Sigmoid colon (tissue), 7 donors: ENCODE results near the gene TRIM66. TPM values are rescaled to one million over a fixed set of nuclear protein-coding genes. Genes with fewer than 3 reads are reported as not detected.

Experiments used
- DNase-seq: peaks from one replicate; pipeline ENCODE4 v3.0.0-alpha.2; 2019
- H3K27ac ChIP-seq, 4 donors: fragments of 200-600 bp; sonication (generic); one replicate each; pipeline ENCODE4 v1.5.1; 2016 to 2019; ENCODE audit warnings: mild to moderate bottlenecking in 1 of 4
- H3K27me3 ChIP-seq, 3 donors: fragments of 200-600 bp; sonication (generic); one replicate each; pipeline ENCODE4 v1.5.1; 2019; ENCODE audit warnings: mild to moderate bottlenecking in 1 of 3
- H3K36me3 ChIP-seq, 4 donors: fragments of 200-600 bp; sonication (generic); one replicate each; pipeline ENCODE4 v1.5.1; 2016 to 2019
- H3K4me1 ChIP-seq, 4 donors: fragments of 200-600 bp; sonication (generic); one replicate each; pipeline ENCODE4 v1.5.1; 2017 to 2019
- H3K4me3 ChIP-seq, 4 donors: fragments of 200-600 bp; sonication (generic); one replicate each; pipeline ENCODE4 v1.5.1; 2017 to 2019; ENCODE audit warnings: mild to moderate bottlenecking in 2 of 4, moderate library complexity in 1 of 4
- H3K9me3 ChIP-seq, 4 donors: fragments of 200-600 bp in 3 of 4; sonication (generic) in 3 of 4; one replicate each; pipeline versions ENCODE4 v1.5.1 to v1.6.1; 2013 to 2019
- EP300 ChIP-seq, 4 donors: sonication (generic); formaldehyde crosslinking; IDR thresholded peaks; one replicate each; pipeline ENCODE4 v1.6.1; 2017; ENCODE audit warnings: antibody characterized with exemption in 4 of 4
- POLR2A ChIP-seq, 2 donors: fragments of 450-650 bp; IDR thresholded peaks; one replicate each; pipeline ENCODE4 v1.6.1; 2016; ENCODE audit warnings: antibody characterized with exemption in 2 of 2, mild to moderate bottlenecking in 2 of 2, moderate library complexity in 2 of 2
- POLR2AphosphoS5 ChIP-seq, 4 donors: sonication (generic); formaldehyde crosslinking; IDR thresholded peaks; one replicate each; pipeline ENCODE4 v1.6.1; 2017; ENCODE audit warnings: antibody characterized with exemption in 4 of 4
- WGBS, 2 donors: extraction: QIAGEN DNeasy Blood & Tissue Kit; methylation state at CpG; one replicate each; pipeline ENCODE4 v1.1.7; 2013; 5-methylcytosine and 5-hydroxymethylcytosine counted together
- intact Hi-C: fragments of 100-400 bp; cut with DNase I; formaldehyde crosslinking; loops from one replicate; pipeline ENCODE4 v1.15.1; 2023
- polyA plus RNA-seq, 3 donors: library from polyadenylated mRNA; stranded (reverse); fragments of 200-250 nt; gene quantifications; one replicate each; pipeline ENCODE4 v1.2.3, GENCODE V29; 2013
- total RNA-seq, 4 donors: library from RNA; depleted of rRNA; stranded (reverse); fragments of >200 nt; gene quantifications; one replicate each; pipeline ENCODE4 v1.1.0, GENCODE V29; 2016
- TF ChIP-seq, protein P1 (sequence below), 4 experiments: fragments of 450-650 bp in 3 of 4; fragments of 200-600 bp in 1 of 4; IDR thresholded peaks; one replicate each; pipeline ENCODE4 v1.5.1; 2016 to 2019; ENCODE audit warnings: antibody characterized with exemption in 4 of 4, mild to moderate bottlenecking in 3 of 4, moderate library complexity in 2 of 4
- donor health status: healthy with polysubstance abuse.
- donor health status: Bipolar disorder and iron deficiency.
- donor health status: healthy.

Gene TRIM66
- total and polyA plus RNA-seq, 7 donors, result 0.60 to 24.4 (median 2.8) TPM

GRCh38 chr11:8705146-8705545 is 22.7 kb upstream of the TRIM66 start:
- intact Hi-C loops, result no loop called here
- Histone ChIP-seq H3K9me3 (no peaks in the 10 kb centered on the region), H3K36me3 (peaks cover 20 to 71% (median 39%) of the 10 kb centered on the region in 4 donors), H3K4me3 (no peak overlapping the region), H3K27ac (peak overlapping the region; percentile 90 to 98 (median 96)), H3K27me3 (no peaks in the 10 kb centered on the region), H3K4me1 (peaks cover 4 to 89% (median 62%) of the 10 kb centered on the region in 4 donors)
- 74 to 88% methylated on average over 5 of the region's 5 CpGs for WGBS, 2 donors
- no peak for DNase-seq
- TF ChIP-seq POLR2AphosphoS5 (IDR thresholded peaks at IDR 0.05) (no peak), EP300 (IDR thresholded peaks at IDR 0.05) (no peak), POLR2A (IDR thresholded peaks at IDR 0.05) (no peak)
- TF ChIP-seq, protein P1, sequence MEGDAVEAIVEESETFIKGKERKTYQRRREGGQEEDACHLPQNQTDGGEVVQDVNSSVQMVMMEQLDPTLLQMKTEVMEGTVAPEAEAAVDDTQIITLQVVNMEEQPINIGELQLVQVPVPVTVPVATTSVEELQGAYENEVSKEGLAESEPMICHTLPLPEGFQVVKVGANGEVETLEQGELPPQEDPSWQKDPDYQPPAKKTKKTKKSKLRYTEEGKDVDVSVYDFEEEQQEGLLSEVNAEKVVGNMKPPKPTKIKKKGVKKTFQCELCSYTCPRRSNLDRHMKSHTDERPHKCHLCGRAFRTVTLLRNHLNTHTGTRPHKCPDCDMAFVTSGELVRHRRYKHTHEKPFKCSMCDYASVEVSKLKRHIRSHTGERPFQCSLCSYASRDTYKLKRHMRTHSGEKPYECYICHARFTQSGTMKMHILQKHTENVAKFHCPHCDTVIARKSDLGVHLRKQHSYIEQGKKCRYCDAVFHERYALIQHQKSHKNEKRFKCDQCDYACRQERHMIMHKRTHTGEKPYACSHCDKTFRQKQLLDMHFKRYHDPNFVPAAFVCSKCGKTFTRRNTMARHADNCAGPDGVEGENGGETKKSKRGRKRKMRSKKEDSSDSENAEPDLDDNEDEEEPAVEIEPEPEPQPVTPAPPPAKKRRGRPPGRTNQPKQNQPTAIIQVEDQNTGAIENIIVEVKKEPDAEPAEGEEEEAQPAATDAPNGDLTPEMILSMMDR (IDR thresholded peaks at IDR 0.05), result no peak

DNA sequence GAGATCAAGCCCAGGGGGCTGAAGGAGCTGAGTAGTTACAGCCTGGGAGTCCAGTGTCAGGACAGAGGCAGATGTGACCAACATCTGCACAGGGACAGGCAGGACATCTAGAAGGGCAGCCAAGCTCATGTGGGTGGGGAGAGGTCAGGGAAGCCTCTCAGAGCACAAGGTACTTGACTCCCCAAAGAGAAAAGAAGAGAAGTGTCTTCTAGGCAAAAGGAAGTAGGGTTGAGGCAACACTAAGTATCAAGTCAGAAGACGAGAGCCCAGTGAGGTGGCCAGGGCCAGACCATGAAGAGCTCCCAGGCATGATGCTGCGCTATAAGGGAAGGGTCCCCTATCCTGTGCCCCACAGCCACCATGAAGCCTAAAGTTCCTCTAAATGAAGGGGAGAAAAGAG is 21.7 kb upstream of the TRIM66 start:
- Histone ChIP-seq H3K27ac (peak overlapping the region; percentile 90 to 98 (median 96)), H3K36me3 (peaks cover 21 to 81% (median 45%) of the 10 kb centered on the region in 4 donors), H3K27me3 (no peaks in the 10 kb centered on the region), H3K4me3 (no peak overlapping the region), H3K9me3 (no peaks in the 10 kb centered on the region), H3K4me1 (peaks cover 4 to 89% (median 62%) of the 10 kb centered on the region in 4 donors)
- intact Hi-C loops, result no loop called here
- TF ChIP-seq, protein P1 (IDR thresholded peaks at IDR 0.05), result no peak
- TF ChIP-seq POLR2A (IDR thresholded peaks at IDR 0.05) (no peak), POLR2AphosphoS5 (IDR thresholded peaks at IDR 0.05) (no peak), EP300 (IDR thresholded peaks at IDR 0.05) (no peak)
- no peak for DNase-seq
- 89 to 92% methylated on average over 2 of the region's 2 CpGs for WGBS, 2 donors

GRCh38 chr11:8702598-8702915 is 20.1 kb upstream of the TRIM66 start:
- no peaks in the 10 kb centered on the region for H3K27me3 ChIP-seq
- WGBS, 2 donors, result 93 to 94% methylated on average over 14 of the region's 14 CpGs
- H3K4me3 ChIP-seq, result no peak overlapping the region
- peaks cover 27 to 97% (median 59%) of the 10 kb centered on the region in 4 donors for H3K36me3 ChIP-seq
- no peak for DNase-seq
- H3K9me3 ChIP-seq, result no peaks in the 10 kb centered on the region
- peak overlapping the region; percentile 90 to 98 (median 96) for H3K27ac ChIP-seq
- peaks cover 0 to 76% (median 48%) of the 10 kb centered on the region in 4 donors for H3K4me1 ChIP-seq
- intact Hi-C loops, result no loop called here
- TF ChIP-seq EP300 (IDR thresholded peaks at IDR 0.05) (no peak), POLR2AphosphoS5 (IDR thresholded peaks at IDR 0.05) (no peak), POLR2A (IDR thresholded peaks at IDR 0.05) (no peak)
- TF ChIP-seq, protein P1 (IDR thresholded peaks at IDR 0.05), result no peak

DNA sequence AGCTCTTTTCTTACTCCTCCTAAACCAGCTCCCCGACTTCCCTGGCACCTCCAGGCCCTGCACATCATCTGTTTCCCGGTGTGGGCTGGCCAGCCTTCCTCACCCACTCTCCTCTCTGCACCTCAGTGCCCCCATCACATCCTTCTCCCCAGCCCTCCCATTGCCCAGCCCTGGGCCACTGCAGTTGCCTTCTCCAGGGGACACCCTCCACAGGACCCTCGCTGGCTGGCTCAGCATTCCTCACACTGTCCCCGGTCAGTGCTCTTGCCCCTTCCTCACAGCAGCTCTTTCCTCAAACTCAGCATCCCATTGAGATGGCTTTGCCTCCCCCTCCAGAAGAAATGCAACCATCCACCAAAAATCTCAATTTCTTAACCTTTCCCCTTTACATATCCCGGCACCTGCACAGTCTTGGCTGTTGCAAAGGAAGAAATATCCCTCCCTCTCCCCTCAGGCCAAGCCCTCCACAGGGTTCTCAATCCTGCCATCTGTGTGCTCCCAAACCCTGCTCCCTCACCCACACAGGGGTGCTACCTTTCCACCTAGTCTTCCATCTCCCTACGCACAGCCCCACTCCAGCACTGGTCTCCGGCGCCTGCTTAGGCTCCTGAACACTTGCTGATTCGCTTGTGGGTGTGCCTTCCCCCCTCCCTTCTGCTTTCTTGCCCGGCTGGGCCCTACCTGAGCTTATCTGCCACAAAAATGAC is 19.6 kb upstream of the TRIM66 start:
- no peak for DNase-seq
- intact Hi-C loops, result no loop called here
- peaks cover 33 to 98% (median 65%) of the 10 kb centered on the region in 4 donors for H3K36me3 ChIP-seq
- H3K4me3 ChIP-seq, result no peak overlapping the region
- no peaks in the 10 kb centered on the region for H3K9me3 ChIP-seq
- H3K27me3 ChIP-seq, result no peaks in the 10 kb centered on the region
- WGBS, 2 donors, result 92 to 95% methylated on average over 10 of the region's 10 CpGs
- H3K4me1 ChIP-seq, result peaks cover 0 to 70% (median 43%) of the 10 kb centered on the region in 4 donors
- TF ChIP-seq, protein P1 (IDR thresholded peaks at IDR 0.05), result no peak
- TF ChIP-seq POLR2A (IDR thresholded peaks at IDR 0.05), result no peak
- TF ChIP-seq EP300 (IDR thresholded peaks at IDR 0.05), result no peak
- no peak for TF ChIP-seq POLR2AphosphoS5 (IDR thresholded peaks at IDR 0.05)
- peak overlapping the region; percentile 76 to 98 (median 94) for H3K27ac ChIP-seq
